ENCODE data around the gene SNAPC4.

- TF ChIP-seq, protein P1, sequence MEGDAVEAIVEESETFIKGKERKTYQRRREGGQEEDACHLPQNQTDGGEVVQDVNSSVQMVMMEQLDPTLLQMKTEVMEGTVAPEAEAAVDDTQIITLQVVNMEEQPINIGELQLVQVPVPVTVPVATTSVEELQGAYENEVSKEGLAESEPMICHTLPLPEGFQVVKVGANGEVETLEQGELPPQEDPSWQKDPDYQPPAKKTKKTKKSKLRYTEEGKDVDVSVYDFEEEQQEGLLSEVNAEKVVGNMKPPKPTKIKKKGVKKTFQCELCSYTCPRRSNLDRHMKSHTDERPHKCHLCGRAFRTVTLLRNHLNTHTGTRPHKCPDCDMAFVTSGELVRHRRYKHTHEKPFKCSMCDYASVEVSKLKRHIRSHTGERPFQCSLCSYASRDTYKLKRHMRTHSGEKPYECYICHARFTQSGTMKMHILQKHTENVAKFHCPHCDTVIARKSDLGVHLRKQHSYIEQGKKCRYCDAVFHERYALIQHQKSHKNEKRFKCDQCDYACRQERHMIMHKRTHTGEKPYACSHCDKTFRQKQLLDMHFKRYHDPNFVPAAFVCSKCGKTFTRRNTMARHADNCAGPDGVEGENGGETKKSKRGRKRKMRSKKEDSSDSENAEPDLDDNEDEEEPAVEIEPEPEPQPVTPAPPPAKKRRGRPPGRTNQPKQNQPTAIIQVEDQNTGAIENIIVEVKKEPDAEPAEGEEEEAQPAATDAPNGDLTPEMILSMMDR (conservative IDR thresholded peaks at IDR 0.05; ENCODE audit: low read depth, low read length), result no peak
- TF ChIP-seq EZH2 (IDR thresholded peaks at IDR 0.05; ENCODE audit: borderline replicate concordance, low read depth, low read length, poor library complexity, severe bottlenecking), result no peak
Observed at GRCh38 chr9:136434580-136435169, 34.7 kb upstream of the SNAPC4 start.

All from A673 (cell line).